ENCODE results near the gene OLFML1. TPM values are rescaled to one million over a fixed set of nuclear protein-coding genes. Genes with fewer than 3 reads are reported as not detected.

OLFML1 gene
- total RNA-seq, 2 donors from 2014 or later = 7.4 to 8.7 TPM

DNA sequence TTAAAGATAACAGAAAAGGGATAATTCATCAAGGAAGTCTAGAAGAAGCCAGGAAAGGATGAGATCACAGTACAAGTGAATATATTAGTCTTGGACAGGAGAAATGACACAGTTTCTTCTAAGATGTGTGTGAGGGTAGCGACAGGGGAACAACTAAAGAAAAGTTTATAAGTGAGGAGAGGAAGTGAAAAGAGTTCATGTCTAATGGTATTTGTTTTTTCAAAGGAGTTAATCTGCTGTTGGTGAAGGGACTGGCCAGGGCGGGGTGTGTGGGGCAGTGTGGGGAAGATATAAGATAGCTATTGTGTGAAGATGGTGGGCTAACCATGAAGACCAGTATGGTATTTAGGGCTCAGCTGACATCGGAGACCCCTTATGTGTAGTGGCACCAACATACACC is 20.9 kb downstream of the OLFML1 start:
- DNase-seq (ENCODE audit: low spot score) (no peak), ATAC-seq (ENCODE audit: insufficient number of reproducible peaks, low FRiP score, low read depth) (no peak)
- H3K9me3 ChIP-seq = no peaks in the 10 kb centered on the region
- TF ChIP-seq, protein P1, sequence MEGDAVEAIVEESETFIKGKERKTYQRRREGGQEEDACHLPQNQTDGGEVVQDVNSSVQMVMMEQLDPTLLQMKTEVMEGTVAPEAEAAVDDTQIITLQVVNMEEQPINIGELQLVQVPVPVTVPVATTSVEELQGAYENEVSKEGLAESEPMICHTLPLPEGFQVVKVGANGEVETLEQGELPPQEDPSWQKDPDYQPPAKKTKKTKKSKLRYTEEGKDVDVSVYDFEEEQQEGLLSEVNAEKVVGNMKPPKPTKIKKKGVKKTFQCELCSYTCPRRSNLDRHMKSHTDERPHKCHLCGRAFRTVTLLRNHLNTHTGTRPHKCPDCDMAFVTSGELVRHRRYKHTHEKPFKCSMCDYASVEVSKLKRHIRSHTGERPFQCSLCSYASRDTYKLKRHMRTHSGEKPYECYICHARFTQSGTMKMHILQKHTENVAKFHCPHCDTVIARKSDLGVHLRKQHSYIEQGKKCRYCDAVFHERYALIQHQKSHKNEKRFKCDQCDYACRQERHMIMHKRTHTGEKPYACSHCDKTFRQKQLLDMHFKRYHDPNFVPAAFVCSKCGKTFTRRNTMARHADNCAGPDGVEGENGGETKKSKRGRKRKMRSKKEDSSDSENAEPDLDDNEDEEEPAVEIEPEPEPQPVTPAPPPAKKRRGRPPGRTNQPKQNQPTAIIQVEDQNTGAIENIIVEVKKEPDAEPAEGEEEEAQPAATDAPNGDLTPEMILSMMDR (IDR thresholded peaks at IDR 0.05) = no peak
- H3K27me3 ChIP-seq (replicated peaks; ENCODE audit: insufficient read depth) = no peaks in the 10 kb centered on the region
- no peaks in the 10 kb centered on the region for H3K36me3 ChIP-seq
- no peak overlapping the region for H3K27ac ChIP-seq
- no peak overlapping the region for H3K4me3 ChIP-seq
- H3K4me1 ChIP-seq (ENCODE audit: control insufficient read depth in 1 of 2, low read depth in 2 of 2) = peaks cover 5 to 6% of the 10 kb centered on the region in 2 donors

DNA sequence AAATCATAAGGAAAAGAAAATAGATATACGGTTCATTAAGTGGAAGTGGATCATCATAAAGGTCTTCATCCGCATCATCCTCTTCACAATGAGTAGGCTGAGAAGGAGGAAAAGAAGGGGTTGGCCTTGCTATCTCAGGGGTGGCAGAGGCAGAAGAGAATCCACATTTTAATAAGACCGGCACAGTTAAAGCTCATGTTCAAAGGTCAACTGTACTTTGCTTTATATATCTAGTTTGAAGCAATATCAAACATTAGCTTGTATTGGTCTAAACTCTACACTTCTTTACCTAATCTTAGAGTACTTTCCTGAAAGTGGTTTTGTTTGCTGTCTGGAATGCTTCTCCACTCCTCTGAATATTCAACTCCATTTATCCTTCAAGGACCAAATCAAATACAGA is 22.8 kb downstream of the OLFML1 start:
- TF ChIP-seq, protein P1 (IDR thresholded peaks at IDR 0.05) = no peak
- H3K4me3 ChIP-seq = no peak overlapping the region
- no peak overlapping the region for H3K27ac ChIP-seq
- ATAC-seq (ENCODE audit: insufficient number of reproducible peaks, low FRiP score, low read depth) = no peak
- H3K4me1 ChIP-seq (ENCODE audit: control insufficient read depth in 1 of 2, low read depth in 2 of 2) = peaks cover 15 to 24% of the 10 kb centered on the region in 2 donors
- no peaks in the 10 kb centered on the region for H3K9me3 ChIP-seq
- no peaks in the 10 kb centered on the region for H3K27me3 ChIP-seq (replicated peaks; ENCODE audit: insufficient read depth)
- no peak for DNase-seq (ENCODE audit: low spot score)
- no peaks in the 10 kb centered on the region for H3K36me3 ChIP-seq

DNA sequence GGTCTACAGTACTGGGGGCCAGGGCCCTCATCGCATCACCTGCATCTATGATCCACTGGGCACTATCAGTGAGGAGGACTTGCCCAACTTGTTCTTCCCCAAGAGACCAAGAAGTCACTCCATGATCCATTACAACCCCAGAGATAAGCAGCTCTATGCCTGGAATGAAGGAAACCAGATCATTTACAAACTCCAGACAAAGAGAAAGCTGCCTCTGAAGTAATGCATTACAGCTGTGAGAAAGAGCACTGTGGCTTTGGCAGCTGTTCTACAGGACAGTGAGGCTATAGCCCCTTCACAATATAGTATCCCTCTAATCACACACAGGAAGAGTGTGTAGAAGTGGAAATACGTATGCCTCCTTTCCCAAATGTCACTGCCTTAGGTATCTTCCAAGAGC is 24.7 kb downstream of the OLFML1 start:
- peaks cover 15 to 24% of the 10 kb centered on the region in 2 donors for H3K4me1 ChIP-seq (ENCODE audit: control insufficient read depth in 1 of 2, low read depth in 2 of 2)
- no peak for DNase-seq (ENCODE audit: low spot score)
- no peak overlapping the region for H3K27ac ChIP-seq
- no peak for ATAC-seq (ENCODE audit: insufficient number of reproducible peaks, low FRiP score, low read depth)
- no peaks in the 10 kb centered on the region for H3K9me3 ChIP-seq
- no peaks in the 10 kb centered on the region for H3K36me3 ChIP-seq
- H3K27me3 ChIP-seq (replicated peaks; ENCODE audit: insufficient read depth) = no peaks in the 10 kb centered on the region
- TF ChIP-seq, protein P1 (IDR thresholded peaks at IDR 0.05) = no peak
- no peak overlapping the region for H3K4me3 ChIP-seq

DNA sequence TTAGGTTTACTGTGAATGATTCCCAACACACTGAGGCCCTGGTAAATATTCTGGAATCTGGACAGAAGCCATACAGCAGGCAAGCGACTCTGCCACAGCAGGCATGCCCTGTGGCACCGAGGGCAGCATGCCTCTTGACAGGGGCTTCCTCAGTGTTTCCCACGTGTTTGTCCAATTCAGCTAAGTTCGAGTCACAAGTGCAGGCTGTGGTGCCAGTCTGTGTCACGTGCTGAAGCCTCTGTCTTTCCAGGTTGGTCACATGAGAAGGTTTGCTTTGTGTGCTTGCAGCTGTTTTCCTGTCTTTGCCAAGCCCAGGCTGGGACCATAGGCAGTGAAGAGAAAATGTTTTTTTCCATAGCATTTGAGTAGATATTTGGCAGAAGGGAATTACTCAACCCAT is 26.1 kb downstream of the OLFML1 start:
- peaks cover 15 to 24% of the 10 kb centered on the region in 2 donors for H3K4me1 ChIP-seq (ENCODE audit: control insufficient read depth in 1 of 2, low read depth in 2 of 2)
- no peak for DNase-seq (ENCODE audit: low spot score)
- H3K36me3 ChIP-seq = no peaks in the 10 kb centered on the region
- no peaks in the 10 kb centered on the region for H3K9me3 ChIP-seq
- TF ChIP-seq, protein P1 (IDR thresholded peaks at IDR 0.05) = no peak
- H3K4me3 ChIP-seq = no peak overlapping the region
- H3K27me3 ChIP-seq (replicated peaks; ENCODE audit: insufficient read depth) = no peaks in the 10 kb centered on the region
- H3K27ac ChIP-seq = peak overlapping the region; percentile 92 to 95
- no peak for ATAC-seq (ENCODE audit: insufficient number of reproducible peaks, low FRiP score, low read depth)

DNA sequence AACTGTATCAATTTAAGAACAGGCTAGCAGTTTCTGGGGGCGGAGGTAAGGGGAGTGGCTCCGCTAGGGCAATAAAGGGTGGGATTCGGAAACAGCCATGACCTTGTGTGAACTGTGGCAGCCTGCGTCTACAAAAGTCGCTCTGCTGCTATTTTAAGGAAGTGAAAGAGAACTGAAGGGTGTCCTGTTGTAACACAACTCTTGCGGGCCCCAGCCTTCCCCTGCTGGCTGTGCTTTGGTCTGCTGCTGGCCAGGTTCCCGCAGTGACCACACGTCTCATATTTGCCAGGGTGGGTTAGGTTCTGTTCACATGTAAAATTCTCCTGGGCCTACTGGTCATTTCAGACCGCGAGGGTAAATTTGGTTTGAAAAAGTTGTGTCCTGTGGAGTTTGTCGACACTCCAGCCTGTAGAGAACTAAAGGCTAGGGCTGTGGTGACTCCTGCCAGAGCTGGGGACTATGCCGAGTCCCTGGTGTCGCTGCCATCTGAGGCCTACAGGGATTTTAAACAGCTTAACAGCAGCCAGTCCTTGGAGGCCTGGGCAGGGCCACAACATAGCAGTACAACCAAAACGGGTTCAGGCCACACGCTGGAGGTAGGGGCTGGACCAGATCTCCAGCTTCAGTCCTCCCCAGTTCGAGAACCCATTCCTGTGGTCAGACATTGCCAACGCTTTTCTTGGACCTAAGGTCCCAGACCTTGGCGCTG is 27.4 kb downstream of the OLFML1 start:
- Histone ChIP-seq H3K4me1 (ENCODE audit: control insufficient read depth in 1 of 2, low read depth in 2 of 2) (peaks cover 15 to 24% of the 10 kb centered on the region in 2 donors), H3K27ac (peak overlapping the region; percentile 92 to 95), H3K4me3 (peak overlapping the region; percentile 93), H3K36me3 (no peaks in the 10 kb centered on the region), H3K27me3 (replicated peaks; ENCODE audit: insufficient read depth) (no peaks in the 10 kb centered on the region), H3K9me3 (no peaks in the 10 kb centered on the region)
- TF ChIP-seq, protein P1 (IDR thresholded peaks at IDR 0.05) = no peak
- ATAC-seq (ENCODE audit: insufficient number of reproducible peaks, low FRiP score, low read depth) (peak; percentile 44), DNase-seq (ENCODE audit: low spot score) (peak; percentile 40)

Measured in thoracic aorta (tissue), 2 donors.